Measurements from ENCODE around the gene PEX14. TPM values are rescaled to one million over a fixed set of nuclear protein-coding genes. Genes with fewer than 3 reads are reported as not detected.

Gene PEX14
- total and polyA plus RNA-seq, 9 of the 15 experiments (the other 6 are each of a cell fraction or from before 2014, with no cell fraction given) = 2.6 to 45.7 (median 22.7) TPM

DNA sequence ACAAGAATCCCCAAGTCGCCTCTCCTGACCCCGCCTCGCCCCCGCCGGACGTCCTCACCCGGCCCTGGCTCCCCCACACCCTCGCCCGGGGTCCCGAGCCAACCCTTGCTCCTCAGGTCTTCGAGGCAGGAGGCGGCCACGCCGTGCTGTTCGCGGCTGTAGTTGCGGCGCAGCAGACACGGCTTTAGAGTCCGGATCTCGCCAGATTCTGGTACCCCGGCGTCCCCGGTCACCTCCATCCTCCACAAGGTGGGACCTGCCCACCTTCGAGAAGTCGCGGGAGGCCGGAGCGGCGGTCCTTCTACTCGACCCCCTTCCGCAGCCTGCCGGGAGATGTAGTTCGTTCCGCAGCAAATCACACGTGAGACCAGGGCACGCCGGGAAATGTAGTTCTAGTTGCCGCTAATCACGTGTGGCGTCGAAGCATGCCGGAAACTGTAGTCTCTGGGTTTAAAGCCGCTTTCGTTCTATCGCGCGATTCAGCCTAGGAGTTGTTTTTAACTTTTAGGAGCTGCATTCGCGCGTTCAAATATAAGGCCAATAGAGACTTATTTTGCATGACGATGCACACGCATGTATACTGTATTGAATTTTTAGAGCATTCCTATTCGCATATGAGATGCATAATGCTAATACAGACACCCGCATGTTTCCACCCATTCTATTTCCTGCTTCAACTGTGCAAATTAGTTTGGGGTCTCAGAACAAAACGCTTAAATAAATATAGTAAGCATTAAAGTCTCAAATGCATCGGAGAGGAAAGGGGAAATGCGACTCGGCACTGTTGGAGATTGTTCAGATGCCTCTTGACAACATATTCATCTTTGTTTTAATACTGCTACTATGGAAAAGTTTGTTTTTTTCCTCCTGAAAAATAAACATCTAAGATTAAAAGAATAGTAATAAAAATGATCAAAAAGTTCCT, 2.3 kb upstream of the PEX14 start, which contains the start of gene DFFA (continued):
- TF ChIP-seq, protein P1, sequence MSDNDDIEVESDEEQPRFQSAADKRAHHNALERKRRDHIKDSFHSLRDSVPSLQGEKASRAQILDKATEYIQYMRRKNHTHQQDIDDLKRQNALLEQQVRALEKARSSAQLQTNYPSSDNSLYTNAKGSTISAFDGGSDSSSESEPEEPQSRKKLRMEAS (CRISPR knock-in tag; IDR thresholded peaks at IDR 0.05) = peak; percentile 97
- TF ChIP-seq CXXC5 (CRISPR knock-in tag; IDR thresholded peaks at IDR 0.05) (peak; percentile 97), KLF6 (CRISPR knock-in tag; IDR thresholded peaks at IDR 0.05; ENCODE audit: borderline replicate concordance) (peak; percentile 67; the same call in 1 of the 2 replicates), XRCC5 (IDR thresholded peaks at IDR 0.05; ENCODE audit: low read depth, low read length) (peak; percentile 46; the same call in 1 of the 2 replicates), NFRKB (IDR thresholded peaks at IDR 0.05; ENCODE audit: low read depth) (peak; percentile 15), HDAC8 (tag; IDR thresholded peaks at IDR 0.05) (peak; percentile 75), CHD4 (IDR thresholded peaks at IDR 0.05; ENCODE audit: insufficient read depth, insufficient replicate concordance, low read depth, low read length, poor library complexity, severe bottlenecking) (no peak), MBD2 (IDR thresholded peaks at IDR 0.05; ENCODE audit: borderline replicate concordance, low read depth) (peak; percentile 98), FOXK2 (conservative IDR thresholded peaks at IDR 0.05 in 1 of 2, IDR thresholded peaks at IDR 0.05 in 1 of 2; ENCODE audit: low read depth in 2 of 2) (peak; percentile 73 to 80), YBX1 (IDR thresholded peaks at IDR 0.05) (no peak), TOE1 (IDR thresholded peaks at IDR 0.05; ENCODE audit: borderline replicate concordance) (peak; percentile 91), TOE1 (CRISPR knock-in tag; IDR thresholded peaks at IDR 0.05; ENCODE audit: borderline replicate concordance, low read depth) (0 out of 2 replicates have a peak, but pooled peaks have one; percentile 54), CSDE1 (IDR thresholded peaks at IDR 0.05) (0 out of 4 replicates have a peak, but pooled peaks of 1 of the 2 experiments have one; percentile 31), NCOR1 (IDR thresholded peaks at IDR 0.05) (no peak; the same call in 1 of the 2 replicates), HNRNPLL (IDR thresholded peaks at IDR 0.05; ENCODE audit: low read depth, low read length, poor library complexity, severe bottlenecking) (peak; percentile 52), MAFK (IDR thresholded peaks at IDR 0.05; ENCODE audit: low read length) (peak; percentile 14; the same call in 1 of the 2 replicates), ZNF584 (CRISPR knock-in tag; IDR thresholded peaks at IDR 0.05; ENCODE audit: low read depth) (peak; percentile 89), ZEB2 (IDR thresholded peaks at IDR 0.05) (no peak), MEF2D (tag; conservative IDR thresholded peaks at IDR 0.05; ENCODE audit: low read depth) (peak; percentile 62; the same call in 1 of the 2 replicates)
- TF ChIP-seq, protein P2, sequence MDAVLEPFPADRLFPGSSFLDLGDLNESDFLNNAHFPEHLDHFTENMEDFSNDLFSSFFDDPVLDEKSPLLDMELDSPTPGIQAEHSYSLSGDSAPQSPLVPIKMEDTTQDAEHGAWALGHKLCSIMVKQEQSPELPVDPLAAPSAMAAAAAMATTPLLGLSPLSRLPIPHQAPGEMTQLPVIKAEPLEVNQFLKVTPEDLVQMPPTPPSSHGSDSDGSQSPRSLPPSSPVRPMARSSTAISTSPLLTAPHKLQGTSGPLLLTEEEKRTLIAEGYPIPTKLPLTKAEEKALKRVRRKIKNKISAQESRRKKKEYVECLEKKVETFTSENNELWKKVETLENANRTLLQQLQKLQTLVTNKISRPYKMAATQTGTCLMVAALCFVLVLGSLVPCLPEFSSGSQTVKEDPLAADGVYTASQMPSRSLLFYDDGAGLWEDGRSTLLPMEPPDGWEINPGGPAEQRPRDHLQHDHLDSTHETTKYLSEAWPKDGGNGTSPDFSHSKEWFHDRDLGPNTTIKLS (IDR thresholded peaks at IDR 0.05; ENCODE audit: borderline replicate concordance, low read depth) = peak; percentile 96
- TF ChIP-seq, protein P3, sequence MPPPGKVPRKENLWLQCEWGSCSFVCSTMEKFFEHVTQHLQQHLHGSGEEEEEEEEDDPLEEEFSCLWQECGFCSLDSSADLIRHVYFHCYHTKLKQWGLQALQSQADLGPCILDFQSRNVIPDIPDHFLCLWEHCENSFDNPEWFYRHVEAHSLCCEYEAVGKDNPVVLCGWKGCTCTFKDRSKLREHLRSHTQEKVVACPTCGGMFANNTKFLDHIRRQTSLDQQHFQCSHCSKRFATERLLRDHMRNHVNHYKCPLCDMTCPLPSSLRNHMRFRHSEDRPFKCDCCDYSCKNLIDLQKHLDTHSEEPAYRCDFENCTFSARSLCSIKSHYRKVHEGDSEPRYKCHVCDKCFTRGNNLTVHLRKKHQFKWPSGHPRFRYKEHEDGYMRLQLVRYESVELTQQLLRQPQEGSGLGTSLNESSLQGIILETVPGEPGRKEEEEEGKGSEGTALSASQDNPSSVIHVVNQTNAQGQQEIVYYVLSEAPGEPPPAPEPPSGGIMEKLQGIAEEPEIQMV (tag; conservative IDR thresholded peaks at IDR 0.05; ENCODE audit: low read depth) = 0 out of 2 replicates have a peak, but pooled peaks have one; percentile 48
- TF ChIP-seq, protein P4, sequence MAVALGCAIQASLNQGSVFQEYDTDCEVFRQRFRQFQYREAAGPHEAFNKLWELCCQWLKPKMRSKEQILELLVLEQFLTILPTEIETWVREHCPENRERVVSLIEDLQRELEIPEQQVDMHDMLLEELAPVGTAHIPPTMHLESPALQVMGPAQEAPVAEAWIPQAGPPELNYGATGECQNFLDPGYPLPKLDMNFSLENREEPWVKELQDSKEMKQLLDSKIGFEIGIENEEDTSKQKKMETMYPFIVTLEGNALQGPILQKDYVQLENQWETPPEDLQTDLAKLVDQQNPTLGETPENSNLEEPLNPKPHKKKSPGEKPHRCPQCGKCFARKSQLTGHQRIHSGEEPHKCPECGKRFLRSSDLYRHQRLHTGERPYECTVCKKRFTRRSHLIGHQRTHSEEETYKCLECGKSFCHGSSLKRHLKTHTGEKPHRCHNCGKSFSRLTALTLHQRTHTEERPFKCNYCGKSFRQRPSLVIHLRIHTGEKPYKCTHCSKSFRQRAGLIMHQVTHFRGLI (CRISPR knock-in tag; IDR thresholded peaks at IDR 0.05) = peak; percentile 67; the same call in 1 of the 2 replicates
